HT-29 (cell line): ENCODE data around the gene LIFR. TPM values are rescaled to one million over a fixed set of nuclear protein-coding genes. Genes with fewer than 3 reads are reported as not detected.
A peak's percentile ranks its signal among the peaks of the same experiment; 100 is the strongest.
"Not testable (repeated sequence)": the region's sequence is repeated elsewhere in the genome, so short reads cannot be mapped to it uniquely, and the experiment has no call there.

Experiments used
- DNase-seq: peaks from one replicate; pipeline ENCODE4 v3.0.0-alpha.2; 2015; ENCODE audit warnings: low spot score
- total RNA-seq: library from RNA; depleted of rRNA; stranded (reverse); fragments of >200 nt; shearing (Covaris generic); gene quantifications from 2 replicates; pipeline ENCODE4 v1.2.3, GENCODE V29; 2014

Gene LIFR
- total RNA-seq, 1 experiment from 2014 or later, result not detected

GRCh38 chr5:38519476-38519875 is 37.0 kb downstream of the LIFR start:
- no peak for DNase-seq

- no peak for DNase-seq
These were observed 38.1 kb downstream of the LIFR start for GRCh38 chr5:38518341-38518740.

GRCh38 chr5:38516649-38517048 is 39.8 kb downstream of the LIFR start:
- not testable (repeated sequence) for DNase-seq

- peak; percentile 15 for DNase-seq
These were observed 40.8 kb downstream of the LIFR start for GRCh38 chr5:38515646-38516045.

- no peak for DNase-seq
These were observed 41.4 kb downstream of the LIFR start for GRCh38 chr5:38515092-38515491.

- no peak for DNase-seq
These were observed 47.3 kb downstream of the LIFR start for GRCh38 chr5:38509185-38509584.

- no peak for DNase-seq
These were observed 50.1 kb downstream of the LIFR start for GRCh38 chr5:38506302-38506701.

- DNase-seq, result no peak
These were observed 55.7 kb downstream of the LIFR start for GRCh38 chr5:38500573-38501260.

GRCh38 chr5:38497946-38498345 is 58.5 kb downstream of the LIFR start:
- peak; percentile 16 for DNase-seq

- no peak for DNase-seq
These were observed 61.7 kb downstream of the LIFR start for GRCh38 chr5:38494763-38495162.

DNA sequence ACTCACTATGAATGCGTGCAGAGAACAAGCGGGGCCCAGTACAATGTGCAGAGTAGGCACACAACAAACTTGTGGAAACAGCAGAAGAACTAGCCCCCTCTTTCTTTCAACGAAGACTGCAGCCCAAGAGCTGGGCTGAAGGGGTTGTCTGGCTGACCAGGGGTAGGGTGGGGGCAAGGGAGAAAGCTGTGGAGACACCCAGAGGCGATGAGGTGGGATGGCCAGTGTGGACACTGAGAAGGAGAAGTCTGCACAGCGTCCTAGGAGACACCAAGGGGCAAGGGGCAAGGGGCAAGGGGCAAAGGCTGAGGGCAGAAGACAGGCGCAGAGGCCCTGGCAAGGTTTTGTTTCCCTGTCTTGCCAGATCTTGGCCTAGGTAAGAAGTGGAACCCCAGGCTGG is 62.3 kb downstream of the LIFR start:
- no peak for DNase-seq

GRCh38 chr5:38483805-38484398 is 72.5 kb downstream of the LIFR start:
- no peak for DNase-seq

- DNase-seq, result no peak
These were observed 77.0 kb downstream of the LIFR start for GRCh38 chr5:38479315-38479904.

GRCh38 chr5:38478878-38479277 is 77.6 kb downstream of the LIFR start:
- DNase-seq, result no peak

DNA sequence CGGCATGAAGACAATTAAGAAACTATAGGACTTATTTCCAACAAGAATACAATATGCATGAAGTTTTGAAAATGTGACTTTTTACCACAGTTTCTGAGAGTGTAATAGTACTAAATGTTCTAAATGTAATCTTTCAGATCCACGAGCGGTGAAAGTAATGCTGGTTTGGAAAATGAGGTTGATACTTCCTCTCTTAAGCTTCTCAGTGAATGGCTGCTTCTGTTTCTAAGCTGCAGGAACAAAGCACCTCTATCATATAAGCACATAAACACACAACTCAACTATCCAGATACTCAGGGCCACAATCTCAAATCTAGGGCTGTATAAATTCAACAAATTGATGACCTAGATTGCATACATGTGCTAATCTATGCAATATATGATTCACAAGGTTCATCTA is 78.3 kb downstream of the LIFR start:
- no peak for DNase-seq

GRCh38 chr5:38473008-38473407 is 83.4 kb downstream of the LIFR start:
- DNase-seq, result no peak

GRCh38 chr5:38472541-38472940 is 83.9 kb downstream of the LIFR start:
- DNase-seq, result no peak

DNA sequence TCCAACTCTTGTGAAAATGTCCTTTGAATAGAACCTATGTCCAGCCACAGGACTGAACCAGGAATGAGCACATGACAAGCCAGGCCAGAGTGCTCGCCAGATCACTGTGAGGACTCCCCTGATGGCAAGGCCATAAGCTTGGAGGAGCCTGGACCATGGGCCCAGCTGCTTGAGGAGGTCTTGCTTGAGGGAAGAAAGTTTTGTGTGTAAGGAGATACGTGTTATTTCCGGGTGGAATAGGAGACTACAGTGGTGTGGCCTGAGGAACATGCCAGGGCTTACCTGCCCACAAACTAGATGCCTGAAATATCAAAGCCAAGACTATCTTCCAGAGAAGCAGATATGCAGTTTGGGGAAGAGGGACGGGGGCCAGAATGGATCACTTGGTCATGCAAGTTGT is 84.7 kb downstream of the LIFR start:
- no peak for DNase-seq

- DNase-seq, result no peak
These were observed 86.7 kb downstream of the LIFR start for GRCh38 chr5:38469707-38470267.

DNA sequence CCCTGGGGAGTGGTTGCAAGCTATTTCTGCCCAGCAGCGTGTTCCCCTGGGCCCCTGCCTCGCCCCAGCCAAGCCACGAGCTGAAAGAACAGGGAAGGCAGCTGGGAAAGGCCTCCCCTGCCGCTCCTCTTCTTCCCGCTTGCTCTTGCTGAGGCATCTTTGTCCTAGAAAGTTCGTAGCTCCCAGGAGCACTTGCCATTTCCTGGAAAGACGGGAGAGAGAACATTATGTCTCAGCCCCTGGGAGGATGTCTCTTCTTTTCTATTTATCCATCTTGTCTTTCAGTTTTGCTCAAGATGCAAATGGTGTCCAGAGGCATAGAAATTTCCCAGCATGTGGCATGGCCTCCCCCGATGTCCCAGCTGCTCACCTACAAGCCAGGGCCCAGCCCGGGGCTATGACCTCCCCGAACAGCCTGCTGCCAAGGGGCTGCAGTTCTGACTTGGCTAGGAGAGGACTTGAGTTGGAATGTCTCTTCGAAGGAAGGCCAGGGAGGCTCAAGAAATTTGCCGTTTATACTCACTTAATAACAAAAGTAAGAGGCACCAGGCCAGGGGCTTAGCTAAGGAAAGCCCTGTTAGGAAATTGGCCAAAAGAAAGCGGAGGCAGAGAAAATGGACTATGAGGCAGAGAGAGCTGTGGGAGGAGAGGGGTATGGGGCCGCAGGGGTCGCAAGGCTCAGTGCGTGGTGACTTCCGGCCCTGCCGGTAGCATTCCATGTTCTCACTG is 87.3 kb downstream of the LIFR start:
- no peak for DNase-seq

DNA sequence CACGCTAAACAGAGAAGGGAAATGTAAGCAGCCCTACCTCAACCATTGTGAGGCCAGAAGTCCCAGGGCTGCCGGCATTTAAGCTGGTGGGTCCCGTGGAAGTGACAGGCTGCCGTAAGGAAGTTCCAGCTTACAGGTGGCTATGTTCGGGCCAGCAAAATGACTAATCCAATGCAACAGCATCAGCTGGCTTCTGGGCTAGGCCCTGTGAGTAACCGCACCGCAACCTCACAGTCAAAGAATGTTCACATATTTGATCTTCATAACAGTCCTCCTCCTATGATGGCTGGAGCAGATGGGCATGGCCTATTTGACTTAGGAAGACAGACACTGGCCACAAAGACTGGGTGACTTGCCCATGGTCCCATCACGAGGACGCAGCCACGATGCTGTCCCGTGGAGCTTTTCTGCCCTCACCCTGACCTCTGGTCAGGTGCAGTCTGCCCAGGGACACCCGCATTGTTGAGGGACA is 88.2 kb downstream of the LIFR start:
- DNase-seq, result no peak
